Muscle of back (tissue), 13 donors: ENCODE measurements around the gene ADK. TPM values are rescaled to one million over a fixed set of nuclear protein-coding genes. Genes with fewer than 3 reads are reported as not detected.
"Not testable (repeated sequence)": the region's sequence is repeated elsewhere in the genome, so short reads cannot be mapped to it uniquely, and the experiment has no call there.

Experiments used
- DNase-seq, 3 donors: peaks; one replicate each; pipeline versions ENCODE4 v3.0.0 to v3.0.0-alpha.2; 2013
- long read RNA-seq, 9 donors: transcript quantifications; one replicate each; lab custom pipeline, GENCODE V29; 2026
- polyA plus RNA-seq, 10 donors: library from polyadenylated mRNA; unstranded; fragments of 120-200 nt; gene quantifications; one replicate each; pipeline ENCODE4 v1.2.1, GENCODE V29; 2013; ENCODE audit not compliant: insufficient read length in 10 of 10

Gene ADK
- 10 to 100 TPM; 29.7 to 39.6 (median 34.0) TPM for polyA plus RNA-seq
- long read RNA-seq, donor 1, transcript ADK-201 (11 exons, 1,169 nt), result major isoform, 8 of 13 reads
- long read RNA-seq, donor 1, transcript ADK-202 (11 exons, 2,083 nt), result minor isoform, 5 of 13 reads
- long read RNA-seq, donor 1, partial matches to known transcripts, result 0 of 13 reads
- long read RNA-seq, donor 1, other reads (novel, unspliced or antisense), result 0 of 13 reads
- long read RNA-seq, donor 2, partial matches to known transcripts, result 0 of 2 reads
- long read RNA-seq, donor 2, other reads (novel, unspliced or antisense), result 0 of 2 reads
- long read RNA-seq, donor 3, result 0 reads
- long read RNA-seq, donor 4, partial matches to known transcripts, result 0 of 5 reads
- long read RNA-seq, donor 4, other reads (novel, unspliced or antisense), result 0 of 5 reads
- long read RNA-seq, donor 5, partial matches to known transcripts, result 0 of 5 reads
- long read RNA-seq, donor 5, other reads (novel, unspliced or antisense), result 0 of 5 reads
- long read RNA-seq, donor 6, transcript ADK-201 (11 exons, 1,169 nt), result major isoform, 5 of 8 reads
- long read RNA-seq, donor 6, partial matches to known transcripts, result 0 of 8 reads
- long read RNA-seq, donor 6, other reads (novel, unspliced or antisense), result 0 of 8 reads
- long read RNA-seq, donor 7, partial matches to known transcripts, result 0 of 8 reads
- long read RNA-seq, donor 7, other reads (novel, unspliced or antisense), result 0 of 8 reads
- long read RNA-seq, donor 8, transcript ADK-202 (11 exons, 2,083 nt), result major isoform, 6 of 9 reads
- long read RNA-seq, donor 8, partial matches to known transcripts, result 0 of 9 reads
- long read RNA-seq, donor 8, other reads (novel, unspliced or antisense), result 0 of 9 reads
- long read RNA-seq, donor 9, partial matches to known transcripts, result 0 of 1 reads
- long read RNA-seq, donor 9, other reads (novel, unspliced or antisense), result 0 of 1 reads

DNA sequence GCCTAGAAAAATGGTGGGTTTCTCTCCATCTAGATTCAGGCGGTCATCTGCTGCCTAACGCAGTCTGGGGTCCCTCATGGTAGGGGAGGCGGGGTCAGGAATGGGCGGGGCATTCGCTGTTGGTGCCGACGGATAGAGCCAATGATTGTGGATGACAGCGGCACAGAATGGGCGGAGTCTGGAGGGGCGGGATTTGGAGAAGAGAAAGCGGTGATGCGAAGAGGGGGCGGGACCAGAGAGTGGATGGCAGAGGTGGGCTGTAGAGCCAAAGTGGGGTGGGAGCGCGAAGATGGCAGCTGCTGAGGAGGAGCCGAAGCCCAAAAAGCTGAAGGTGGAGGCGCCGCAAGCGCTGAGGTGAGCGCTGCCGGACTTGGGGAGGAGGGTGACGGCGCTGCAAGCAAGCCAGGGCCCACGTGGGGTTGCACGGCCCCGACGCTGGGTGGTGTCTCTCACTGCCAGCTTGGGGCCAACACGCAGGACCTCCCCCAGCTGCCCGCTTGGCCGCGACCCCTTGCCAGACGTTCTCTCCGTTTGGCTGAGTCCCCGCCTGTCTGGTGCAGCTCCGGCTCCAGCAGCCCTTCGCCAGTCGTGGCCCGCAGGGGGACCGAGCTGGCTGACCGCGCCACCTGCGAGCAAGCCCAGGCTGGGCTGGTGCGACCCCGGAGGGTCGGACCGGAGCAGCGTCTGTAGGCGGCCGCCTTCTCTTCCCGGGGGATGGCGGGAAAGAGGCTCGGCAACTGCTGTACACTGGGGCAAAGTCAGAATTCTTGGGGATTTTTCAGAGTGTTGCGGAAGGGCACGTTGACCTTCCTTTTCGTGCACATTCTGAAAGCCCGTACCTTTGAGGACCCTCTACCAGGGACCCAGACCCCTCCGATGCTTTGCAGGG is at the start of gene ADK:
Gene ADK, plus strand, starts transcription at position 232 of the 889 bp plus-strand sequence. Its CDS starts 58 bp downstream, at position 290.
- DNase-seq, result peak; percentile 99 to 100 (median 99)

DNA sequence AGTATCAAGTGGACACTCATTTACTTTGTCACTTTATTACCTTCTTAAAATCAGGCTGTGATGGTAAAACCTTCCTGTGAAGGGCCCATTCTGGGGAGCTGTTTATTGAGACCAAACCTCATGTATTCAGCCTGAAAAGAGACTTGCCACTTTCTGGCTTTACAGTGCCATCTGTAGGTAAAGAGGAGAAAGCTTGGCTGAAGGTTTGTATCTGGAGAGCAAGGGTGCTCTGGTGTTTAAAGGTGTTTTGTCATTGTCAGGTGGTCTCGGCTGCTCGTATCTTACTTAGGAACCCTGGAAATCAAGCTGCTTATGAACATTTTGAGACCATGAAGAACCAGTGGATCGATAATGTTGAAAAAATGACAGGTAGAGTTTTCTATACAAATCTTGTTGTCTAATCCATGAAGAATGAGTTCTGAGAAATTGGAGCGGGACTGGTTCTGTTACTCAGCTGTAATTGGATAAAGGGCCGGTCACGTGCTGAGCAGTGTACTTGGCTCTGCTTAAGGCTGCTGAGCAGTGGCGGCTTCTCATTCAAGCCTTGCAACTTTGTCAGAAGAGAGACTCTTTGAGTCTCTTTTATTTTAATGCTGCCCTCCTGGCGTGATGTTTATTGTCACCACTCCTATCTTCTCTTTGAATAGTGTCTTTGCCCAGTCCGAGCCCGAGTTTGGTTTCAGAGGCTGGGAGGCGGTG is 47.3 kb upstream of the ADK start:
- DNase-seq, result no peak

DNA sequence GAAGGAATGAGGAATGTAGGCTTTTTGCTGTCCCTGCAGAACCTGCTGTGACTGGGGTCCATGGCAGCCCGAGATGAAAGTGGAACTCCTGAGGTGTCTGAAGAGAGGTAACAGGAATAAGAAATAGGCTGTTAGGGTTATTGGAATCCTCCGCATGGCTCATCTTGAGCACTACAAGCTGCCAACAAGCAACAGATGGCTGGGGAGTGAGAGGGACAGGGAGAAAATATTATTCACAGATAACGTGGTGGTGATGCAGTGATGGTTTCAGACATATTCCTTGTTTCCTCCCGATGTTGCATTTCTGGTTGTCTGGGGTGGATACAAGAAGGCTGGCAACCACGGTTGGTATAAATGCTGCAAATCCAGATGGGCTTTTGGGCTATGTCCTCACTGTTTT is 46.5 kb upstream of the ADK start:
- DNase-seq, result no peak

DNA sequence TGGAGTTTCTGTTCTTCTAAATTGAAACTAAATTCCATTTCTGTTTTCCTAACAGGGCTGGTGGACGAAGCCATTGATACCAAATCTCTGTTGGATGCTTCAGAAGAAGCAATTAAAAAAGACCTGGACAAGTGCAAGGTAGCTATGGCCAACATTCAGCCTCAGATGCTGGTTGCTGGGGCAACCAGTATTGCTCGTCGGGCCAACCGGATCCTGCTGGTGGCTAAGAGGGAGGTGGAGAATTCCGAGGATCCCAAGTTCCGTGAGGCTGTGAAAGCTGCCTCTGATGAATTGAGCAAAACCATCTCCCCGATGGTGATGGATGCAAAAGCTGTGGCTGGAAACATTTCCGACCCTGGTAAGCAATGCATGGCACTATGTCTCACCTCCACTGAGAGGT is 46.0 kb upstream of the ADK start:
- DNase-seq, result no peak

DNA sequence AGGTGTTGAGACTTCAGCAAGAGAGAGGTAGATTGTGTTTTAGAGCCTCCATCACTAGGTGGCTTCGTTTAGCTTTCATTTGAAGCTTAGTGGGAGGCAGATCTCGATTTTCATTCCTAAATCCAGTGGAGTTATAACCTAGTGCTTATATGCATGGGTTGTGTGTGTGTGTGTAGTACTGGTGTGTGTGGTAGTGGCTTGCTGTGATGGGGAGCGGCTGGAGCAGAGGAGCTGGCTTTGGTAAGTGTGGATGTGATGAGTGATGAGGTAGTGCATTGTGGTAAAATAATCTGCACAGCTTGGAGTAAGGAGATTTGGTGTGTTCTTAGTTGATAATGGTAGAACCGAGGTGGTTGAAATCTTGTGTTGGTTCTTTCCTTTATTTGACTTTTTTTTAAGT is 43.6 kb upstream of the ADK start:
- DNase-seq, result no peak

DNA sequence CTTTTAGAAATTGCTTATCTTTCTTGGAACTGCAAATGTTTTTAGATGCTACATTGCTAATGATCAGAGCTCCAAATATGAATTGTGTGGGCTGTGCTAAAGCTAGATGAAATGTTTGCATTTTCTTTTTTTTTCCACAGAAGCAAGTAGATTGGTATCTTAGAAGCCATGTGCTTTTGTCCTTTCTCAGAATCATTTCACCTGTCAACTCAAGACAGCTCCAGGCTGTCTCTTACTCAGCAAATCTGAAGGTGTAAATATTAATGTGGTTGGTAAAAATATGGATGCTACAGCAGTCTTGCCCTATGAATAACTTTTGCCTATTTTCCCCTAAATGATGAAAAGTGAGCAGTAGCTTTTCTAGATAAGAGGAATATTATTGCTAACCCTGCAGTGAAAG is 41.6 kb upstream of the ADK start:
- DNase-seq, result no peak

DNA sequence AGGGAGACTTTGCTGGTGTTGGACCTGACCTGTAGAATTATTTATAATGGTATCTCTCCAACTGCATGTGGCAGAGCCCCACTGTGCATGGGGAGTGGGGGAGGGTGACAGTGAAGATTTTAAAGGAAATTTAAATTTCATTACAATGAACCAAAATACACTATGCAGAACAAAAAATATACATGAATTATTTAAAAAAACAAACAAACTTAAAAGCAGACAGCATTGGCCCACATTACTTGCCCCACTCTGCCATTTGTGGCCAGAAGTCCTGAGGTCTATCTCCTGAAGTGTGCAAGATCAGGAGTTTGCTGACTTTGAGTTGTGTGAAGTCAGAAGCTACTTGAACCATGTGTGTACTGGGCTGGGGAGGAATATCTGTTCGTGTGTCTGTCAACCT is 40.9 kb upstream of the ADK start:
- no peak for DNase-seq

DNA sequence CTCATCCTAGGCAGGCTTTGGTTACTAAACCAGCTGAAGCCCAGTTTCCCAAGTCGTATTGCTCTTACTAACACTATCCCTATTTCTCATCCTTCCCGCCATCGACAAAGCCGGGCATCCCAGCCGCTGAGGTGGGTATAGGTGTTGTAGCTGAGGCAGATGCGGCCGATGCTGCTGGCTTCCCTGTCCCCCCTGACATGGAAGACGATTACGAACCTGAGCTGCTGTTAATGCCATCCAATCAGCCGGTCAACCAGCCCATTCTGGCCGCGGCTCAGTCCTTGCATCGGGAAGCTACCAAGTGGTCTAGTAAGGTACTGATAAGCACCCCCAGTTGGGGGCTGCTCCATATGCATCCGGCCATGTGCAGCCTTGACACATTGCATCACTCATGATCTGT is 39.2 kb upstream of the ADK start:
- no peak for DNase-seq

DNA sequence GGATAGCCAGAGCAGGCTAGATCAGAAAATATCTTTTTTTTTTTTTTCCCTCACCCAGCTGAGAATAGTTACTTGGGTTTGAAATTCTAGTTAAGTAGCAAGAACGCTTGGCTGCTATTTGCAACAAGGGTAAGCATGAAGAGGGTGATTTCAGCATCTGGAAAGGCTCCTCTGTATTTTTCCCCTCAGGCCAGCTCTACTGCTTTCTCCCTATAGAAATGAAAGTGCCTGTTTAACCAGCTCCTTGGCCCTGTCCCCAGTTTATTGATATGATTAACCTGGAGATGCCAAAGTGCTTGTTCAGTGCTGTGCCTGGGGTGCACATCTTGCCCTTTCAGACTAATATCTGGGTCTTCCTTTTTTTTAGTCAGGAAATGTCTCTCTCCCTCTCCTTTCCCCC is 37.5 kb upstream of the ADK start:
- DNase-seq, result peak in 1 of 3 donors; percentile 19

DNA sequence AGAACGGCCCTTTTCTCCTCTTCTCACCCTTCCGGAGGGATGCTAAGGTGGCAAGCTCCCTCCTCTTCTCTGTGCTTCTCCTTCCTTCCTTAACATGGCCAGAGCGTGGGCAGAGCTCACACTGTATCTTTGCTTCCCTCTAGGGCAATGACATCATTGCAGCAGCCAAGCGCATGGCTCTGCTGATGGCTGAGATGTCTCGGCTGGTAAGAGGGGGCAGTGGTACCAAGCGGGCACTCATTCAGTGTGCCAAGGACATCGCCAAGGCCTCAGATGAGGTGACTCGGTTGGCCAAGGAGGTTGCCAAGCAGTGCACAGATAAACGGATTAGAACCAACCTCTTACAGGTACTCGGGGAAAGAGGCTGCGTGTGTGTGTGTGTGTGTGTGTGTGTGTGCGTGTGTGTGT is 37.0 kb upstream of the ADK start:
- no peak for DNase-seq

DNA sequence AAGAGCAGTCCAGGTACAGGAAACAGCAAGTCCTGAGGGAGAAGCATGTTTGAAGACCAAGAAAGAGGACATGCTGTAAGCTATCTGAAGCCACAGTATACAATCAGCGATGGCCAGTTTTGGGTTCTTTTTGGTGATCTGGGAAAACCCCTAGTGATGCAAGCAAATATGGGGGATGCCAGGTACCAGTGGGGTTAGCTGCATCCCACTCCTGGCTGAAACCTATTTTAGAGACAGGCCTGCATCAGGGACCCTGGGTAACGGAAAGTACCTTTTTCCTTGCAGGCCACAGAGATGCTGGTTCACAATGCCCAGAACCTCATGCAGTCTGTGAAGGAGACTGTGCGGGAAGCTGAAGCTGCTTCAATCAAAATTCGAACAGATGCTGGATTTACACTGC is 33.3 kb upstream of the ADK start:
- DNase-seq, result no peak

DNA sequence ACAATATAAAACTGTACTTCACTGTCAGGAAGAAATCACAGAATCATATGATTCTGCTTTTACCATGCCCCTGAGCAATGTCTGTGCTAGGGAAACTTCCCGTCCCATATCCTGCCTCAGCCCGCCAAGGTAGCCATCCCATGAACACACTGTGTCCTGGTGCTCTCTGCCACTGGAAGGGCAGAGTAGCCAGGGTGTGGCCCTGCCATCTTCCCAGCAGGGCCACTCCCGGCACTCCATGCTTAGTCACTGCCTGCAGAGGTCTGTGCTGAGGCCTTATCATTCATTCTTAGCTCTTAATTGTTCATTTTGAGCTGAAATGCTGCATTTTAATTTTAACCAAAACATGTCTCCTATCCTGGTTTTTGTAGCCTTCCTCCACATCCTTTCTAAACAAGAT is 32.2 kb upstream of the ADK start:
- DNase-seq, result no peak

DNA sequence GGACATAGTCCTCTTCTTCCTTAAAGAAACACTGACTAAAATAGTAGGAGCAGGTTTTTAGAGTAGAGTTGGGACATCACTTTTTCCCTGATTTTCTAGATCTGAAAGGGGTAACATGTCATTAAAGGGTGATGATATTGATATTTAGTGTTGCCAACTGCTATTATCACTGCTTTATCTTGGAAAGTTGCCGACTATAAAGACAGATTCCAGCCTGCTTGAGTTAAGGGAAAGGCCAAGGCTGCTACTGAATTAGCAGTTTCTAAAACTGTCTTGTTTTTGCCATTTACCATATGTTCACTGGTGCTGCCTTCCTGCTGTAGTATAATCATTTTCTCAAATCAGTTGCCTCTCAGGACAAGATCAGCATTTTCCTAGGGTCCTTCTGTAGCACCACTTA is 30.1 kb upstream of the ADK start:
- DNase-seq, result no peak

DNA sequence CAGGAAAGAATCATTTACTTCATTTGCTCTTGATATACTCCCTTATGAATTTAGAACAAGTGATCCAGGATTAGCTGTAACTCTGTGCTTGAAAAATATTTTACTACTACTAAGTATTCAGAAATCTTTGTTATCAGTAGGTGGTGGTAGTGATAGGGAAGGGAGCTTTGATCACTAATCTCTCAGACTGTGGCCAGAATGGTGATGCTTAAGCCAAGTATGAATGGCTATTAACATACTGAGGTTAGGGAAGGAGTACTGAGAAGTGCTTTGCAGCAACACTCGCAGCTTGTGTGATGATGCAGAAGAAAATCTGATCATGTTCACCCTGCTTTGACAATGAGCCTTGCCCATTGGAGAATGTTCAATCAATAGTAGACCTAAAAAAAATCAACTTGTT is 29.7 kb upstream of the ADK start:
- DNase-seq, result no peak

DNA sequence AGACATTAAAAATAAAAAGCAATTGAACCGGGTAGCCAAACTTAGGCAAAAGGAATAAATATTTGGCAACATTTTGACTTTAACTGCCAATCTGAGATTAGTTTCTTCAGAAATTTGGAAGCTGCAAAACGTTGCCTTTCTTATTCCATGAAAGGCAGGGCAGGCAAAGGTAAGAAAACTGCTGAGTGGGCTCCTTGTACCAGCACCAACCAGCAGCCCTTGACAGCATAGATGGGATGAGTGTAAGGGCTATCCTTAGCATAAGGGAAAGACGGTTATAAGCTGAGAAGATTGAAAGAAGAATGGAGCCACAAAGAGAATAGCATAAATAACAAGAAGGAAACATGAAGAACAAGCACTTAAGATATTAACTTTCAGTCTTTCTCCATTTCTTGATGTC is 29.0 kb upstream of the ADK start:
- no peak for DNase-seq

DNA sequence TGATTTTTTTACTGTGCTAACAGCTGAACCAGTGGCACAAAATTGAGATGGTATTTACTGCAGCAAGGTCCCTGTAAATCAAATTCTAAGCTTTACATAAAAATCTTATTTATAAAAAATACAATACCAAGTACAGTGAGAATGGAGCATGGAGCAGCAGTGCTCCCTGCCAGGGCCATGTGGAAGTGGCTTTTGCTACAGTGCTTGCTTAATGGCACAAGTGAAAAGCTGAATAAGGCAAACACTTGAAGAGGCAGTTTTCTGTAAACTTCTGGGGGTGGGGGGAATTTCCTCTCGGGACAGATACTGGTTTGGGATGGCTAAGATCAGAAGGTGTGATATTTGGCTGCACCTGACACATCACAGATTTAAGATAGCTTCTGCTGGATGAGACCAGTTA is 27.9 kb upstream of the ADK start:
- DNase-seq, result no peak

DNA sequence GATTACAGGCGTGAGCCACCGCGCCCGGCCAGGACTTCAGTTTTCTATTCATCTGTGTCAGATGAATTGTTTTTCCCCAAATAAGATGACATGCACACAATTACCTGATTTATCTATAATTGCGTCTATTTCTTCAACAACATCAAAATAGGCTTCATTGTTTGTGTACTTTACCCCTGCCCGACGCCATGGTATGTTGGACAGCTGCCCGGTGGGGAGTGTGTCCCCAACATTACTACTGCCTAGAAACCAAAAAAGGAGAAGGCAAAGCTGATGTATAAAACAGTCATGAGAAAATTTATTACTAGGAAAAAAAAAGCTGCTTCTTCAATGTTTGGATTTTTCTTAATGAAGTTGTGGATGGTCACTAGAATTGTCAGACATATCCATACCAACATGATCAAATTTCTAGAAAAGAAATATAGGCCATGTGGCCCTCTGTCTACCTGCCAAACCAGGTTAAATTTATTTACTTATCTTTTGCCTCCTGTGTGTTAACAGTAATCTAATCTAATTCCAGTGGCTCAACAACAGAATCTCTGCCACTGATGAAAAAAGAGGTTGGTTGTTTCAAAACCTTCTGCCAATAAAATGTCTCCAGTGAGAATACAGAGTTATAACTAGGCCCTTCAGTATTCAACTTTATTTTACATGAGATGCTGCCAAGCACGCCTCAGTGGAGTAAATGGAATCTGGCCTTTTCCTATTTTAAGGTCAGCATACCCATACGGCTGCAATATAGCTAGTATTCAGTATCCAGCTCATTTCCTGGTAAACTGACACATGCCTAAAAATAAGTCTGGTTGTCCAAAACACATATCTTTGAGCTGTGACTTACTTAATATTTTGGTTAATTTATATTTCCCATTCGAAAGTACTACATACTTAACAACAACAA is 16.8 kb upstream of the ADK start:
- no peak for DNase-seq

DNA sequence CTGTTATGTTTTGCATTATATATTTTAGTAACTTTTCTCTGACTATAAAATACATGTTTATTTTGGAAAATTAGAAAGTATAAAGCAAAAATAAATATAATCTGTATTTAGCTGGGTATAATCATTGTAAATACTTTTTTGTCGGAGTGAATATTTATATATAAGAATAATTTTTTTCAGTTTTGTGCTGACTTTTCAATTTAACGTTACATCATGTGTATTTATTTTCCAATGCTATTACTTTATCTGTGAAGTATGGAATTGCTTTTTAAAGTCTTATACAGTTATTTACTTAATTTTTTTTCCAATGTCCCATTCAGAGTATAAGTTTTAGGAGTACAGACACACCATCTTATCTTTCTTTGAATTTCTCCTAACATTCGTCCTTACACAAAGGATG is 15.6 kb upstream of the ADK start:
- no peak for DNase-seq

DNA sequence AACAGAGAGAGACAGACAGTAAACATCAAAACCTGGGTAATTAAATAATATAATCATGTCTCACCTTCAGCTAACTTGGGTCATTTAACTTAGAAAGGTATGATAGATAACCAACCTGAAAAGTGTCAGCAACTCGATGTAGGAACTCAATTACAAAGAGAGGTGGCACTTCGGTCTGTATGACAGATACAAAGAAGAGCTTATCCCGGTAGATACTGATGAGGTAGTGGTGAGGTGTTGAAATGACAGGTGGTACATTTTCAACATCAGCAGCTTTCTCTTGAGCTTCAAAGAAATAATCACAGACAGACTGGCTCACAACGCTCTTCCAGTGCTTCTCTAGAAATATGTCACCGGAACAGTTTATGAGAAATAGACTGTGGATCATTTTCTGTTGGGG is 13.0 kb upstream of the ADK start:
- DNase-seq, result no peak

DNA sequence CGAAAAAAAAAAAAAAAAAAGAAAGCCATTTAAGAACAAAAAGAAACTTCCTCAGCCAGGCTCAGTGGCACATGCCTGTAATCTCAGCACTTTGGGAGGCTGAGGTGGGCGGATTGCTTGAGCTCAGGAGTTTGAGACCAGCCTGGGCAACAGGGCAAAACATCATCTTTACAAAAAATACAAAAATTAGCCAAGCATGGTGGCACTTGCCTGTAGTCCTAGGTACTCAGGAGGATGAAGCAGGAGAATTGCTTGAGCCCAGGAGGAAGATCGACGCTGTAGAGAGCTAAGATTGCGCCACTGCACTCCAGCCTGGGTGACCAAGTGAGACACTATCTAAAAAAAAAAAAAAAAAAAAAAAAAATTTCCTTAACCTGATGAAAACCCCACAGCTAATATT is 12.4 kb upstream of the ADK start:
- not testable (repeated sequence) for DNase-seq
